ENCODE results near the gene SPDYE11.
"Not testable (repeated sequence)": the region's sequence is repeated elsewhere in the genome, so short reads cannot be mapped to it uniquely, and the experiment has no call there.

The SPDYE11 gene, protein sequence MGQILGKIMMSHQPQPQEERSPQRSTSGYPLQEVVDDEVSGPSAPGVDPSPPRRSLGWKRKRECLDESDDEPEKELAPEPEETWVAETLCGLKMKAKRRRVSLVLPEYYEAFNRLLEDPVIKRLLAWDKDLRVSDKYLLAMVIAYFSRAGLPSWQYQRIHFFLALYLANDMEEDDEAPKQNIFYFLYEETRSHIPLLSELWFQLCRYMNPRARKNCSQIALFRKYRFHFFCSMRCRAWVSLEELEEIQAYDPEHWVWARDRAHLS

DNA sequence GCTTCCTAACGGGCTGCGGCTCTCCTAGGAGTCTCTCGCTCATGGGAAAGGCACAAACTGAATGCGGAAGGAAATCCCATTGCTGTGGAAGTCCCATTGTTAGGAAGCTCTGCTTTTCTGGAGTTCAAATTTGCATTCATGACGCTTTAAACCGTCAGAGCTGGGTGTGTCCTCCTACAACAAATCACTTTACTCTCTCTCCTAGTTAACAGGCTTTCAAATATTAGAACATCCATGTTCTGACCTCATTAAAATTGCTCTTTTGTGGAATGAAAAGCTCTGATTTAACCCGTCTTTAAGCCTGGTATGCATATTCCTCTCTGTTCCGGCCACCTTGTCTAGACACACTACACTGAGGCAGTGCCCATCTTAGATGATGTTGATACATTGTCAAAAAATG is at the start of gene SPDYE11:
TSS of gene SPDYE11 (minus strand) at position 101 of the 400 bp plus-strand sequence. CDS start 1,800 bp downstream, outside the sequence.
- not testable (repeated sequence) for DNase-seq

DNA sequence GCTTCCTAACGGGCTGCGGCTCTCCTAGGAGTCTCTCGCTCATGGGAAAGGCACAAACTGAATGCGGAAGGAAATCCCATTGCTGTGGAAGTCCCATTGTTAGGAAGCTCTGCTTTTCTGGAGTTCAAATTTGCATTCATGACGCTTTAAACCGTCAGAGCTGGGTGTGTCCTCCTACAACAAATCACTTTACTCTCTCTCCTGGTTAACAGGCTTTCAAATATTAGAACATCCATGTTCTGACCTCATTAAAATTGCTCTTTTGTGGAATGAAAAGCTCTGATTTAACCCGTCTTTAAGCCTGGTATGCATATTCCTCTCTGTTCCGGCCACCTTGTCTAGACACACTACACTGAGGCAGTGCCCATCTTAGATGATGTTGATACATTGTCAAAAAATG is 28.2 kb upstream of the SPDYE11 start, which contains the start of gene SPDYE9:
TSS of gene SPDYE9 (minus strand) at position 101 of the 400 bp plus-strand sequence. CDS start 1,800 bp downstream, outside the sequence.
- DNase-seq, result not testable (repeated sequence)

DNA sequence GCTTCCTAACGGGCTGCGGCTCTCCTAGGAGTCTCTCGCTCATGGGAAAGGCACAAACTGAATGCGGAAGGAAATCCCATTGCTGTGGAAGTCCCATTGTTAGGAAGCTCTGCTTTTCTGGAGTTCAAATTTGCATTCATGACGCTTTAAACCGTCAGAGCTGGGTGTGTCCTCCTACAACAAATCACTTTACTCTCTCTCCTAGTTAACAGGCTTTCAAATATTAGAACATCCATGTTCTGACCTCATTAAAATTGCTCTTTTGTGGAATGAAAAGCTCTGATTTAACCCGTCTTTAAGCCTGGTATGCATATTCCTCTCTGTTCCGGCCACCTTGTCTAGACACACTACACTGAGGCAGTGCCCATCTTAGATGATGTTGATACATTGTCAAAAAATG is 28.0 kb downstream of the SPDYE11 start, which contains the start of gene SPDYE8:
TSS of gene SPDYE8 (minus strand) at position 101 of the 400 bp plus-strand sequence. CDS start 1,800 bp downstream, outside the sequence.
- DNase-seq, result not testable (repeated sequence)

DNA sequence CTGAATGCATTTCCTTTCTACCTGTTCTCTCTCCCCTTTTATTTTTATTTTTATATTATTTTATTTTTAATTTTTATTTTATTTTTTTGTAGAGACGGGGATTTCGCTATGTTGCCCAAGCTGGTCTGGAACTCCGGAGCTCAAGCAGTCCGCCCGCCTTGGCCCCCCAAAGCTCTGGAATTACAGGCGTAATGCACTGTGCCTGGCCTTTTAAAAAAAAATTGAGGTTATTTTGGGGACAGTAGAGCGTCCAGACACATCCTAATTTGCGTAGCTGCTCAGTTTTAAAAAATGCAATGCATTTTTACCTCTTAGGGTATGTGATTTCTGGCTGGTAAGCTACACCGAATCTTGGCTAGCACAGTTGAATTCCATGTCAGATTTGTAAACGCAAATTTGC is 51.2 kb downstream of the SPDYE11 start:
- not testable (repeated sequence) for DNase-seq

DNA sequence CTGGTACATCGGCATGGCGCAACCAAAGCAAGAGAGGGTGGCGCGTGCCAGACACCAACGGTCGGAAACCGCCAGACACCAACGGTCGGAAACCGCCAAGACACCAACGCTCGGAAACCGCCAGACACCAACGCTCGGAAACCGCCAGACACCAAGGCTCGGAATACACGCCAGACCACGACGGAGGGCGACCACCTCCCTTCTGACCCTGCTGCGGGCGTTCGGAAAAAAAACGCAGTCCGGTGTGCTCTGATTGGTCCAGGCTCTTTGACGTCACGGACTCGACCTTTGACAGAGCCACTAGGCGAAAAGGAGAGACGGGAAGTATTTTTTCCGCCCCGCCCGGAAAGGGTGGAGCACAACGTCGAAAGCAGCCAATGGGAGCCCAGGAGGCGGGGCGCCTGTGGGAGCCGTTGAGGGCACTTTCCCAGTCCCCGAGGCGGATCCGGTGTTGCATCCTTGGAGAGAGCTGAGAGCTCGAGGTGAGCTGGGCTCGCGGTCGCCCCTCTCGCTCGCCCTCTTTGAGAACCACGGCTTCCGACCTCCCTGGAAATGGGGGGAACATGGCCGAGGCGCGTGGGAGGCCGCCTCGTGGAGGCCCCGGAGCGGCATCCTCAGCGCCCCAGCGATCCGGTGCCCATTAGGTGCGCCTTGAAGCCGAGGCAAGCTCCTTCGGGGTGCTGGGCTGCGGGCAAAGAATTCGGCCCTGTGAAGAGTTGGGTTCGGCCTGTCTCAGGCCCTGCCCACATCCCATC is 51.8 kb downstream of the SPDYE11 start:
- not testable (repeated sequence) for DNase-seq

DNA sequence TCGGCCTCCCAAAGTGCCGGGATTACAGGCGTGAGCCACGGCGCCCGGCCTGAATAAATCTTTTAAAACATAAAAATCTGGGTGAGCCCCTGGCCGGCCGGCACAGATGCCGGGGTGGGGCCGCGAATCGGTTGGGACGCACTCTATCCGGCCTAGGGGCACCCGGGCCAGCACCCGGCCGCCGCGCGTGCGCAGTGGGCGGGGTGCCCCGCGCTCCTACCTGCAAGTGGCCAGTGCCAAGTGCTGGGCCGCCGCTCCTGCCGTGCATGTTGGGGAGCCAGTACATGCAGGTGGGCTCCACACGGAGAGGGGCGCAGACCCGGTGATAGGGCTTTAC is 52.4 kb downstream of the SPDYE11 start:
- DNase-seq, result not testable (repeated sequence)

DNA sequence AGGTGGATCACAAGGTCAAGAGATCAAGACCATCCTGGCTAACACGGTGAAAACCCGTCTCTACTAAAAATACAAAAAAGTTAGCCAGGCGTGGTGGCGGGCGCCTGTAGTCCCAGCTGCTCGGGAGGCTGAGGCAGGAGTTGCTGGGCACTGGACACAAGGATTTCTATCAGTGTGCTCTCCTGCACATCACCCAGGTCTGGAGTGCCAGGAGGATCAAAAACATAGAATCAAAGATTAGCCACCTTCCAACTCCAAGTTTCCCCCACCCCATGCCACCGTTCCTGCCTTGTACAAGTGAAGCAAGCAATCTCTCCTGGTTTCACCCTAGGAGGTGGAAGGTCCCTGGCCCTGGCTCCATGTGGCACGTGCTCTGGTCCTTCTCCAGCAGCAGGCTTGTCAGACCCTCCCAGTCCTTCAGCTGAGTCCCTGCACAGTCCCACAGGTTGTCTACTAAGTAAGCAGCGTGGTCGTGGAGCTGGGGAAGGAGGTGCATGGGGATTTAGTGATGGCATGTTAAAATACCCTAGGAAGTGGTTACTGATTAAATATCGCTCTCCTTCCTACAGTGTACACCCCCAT is 59.7 kb downstream of the SPDYE11 start:
- DNase-seq, result not testable (repeated sequence)
